Common myeloid progenitor, CD34-positive (primary cell): Measurements from ENCODE around the gene MAPT.

Experiments used
- CTCF ChIA-PET: fragments of 350-600 bp; sonication (Branson Sonifier 250); formaldehyde crosslinking; loops from one replicate; lab custom pipeline; 2021; ENCODE audit warnings: antibody characterized with exemption; lab: Charles Lee
- POLR2A ChIA-PET: fragments of 350-600 bp; sonication (Branson Sonifier 250); formaldehyde crosslinking; loops from one replicate; lab custom pipeline; 2021; ENCODE audit warnings: antibody characterized with exemption; lab: Charles Lee
- DNase-seq, 3 donors: peaks; one replicate each; pipeline versions ENCODE4 v3.0.0 to v3.0.0-alpha.2; 2013
- H3K27ac ChIP-seq, 2 experiments: 1 replicate in 1 of 2; 2 replicates in 1 of 2; pipeline ENCODE4 v1.7.0; 2013; ENCODE audit warnings: inconsistent platforms in 2 of 2, low read length in 2 of 2, mild to moderate bottlenecking in 2 of 2, low read depth in 1 of 2, moderate library complexity in 1 of 2; ENCODE audit not compliant: severe bottlenecking in 2 of 2, insufficient read depth in 1 of 2, poor library complexity in 1 of 2
- H3K27me3 ChIP-seq, 5 experiments: replicated peaks in 2 of 5; 1 replicate in 3 of 5; 2 replicates in 2 of 5; pipeline versions ENCODE4 v1.6.1 to v1.7.0; 2013; ENCODE audit warnings: low read length in 4 of 5, mild to moderate bottlenecking in 2 of 5, moderate library complexity in 2 of 5, inconsistent platforms in 1 of 5; ENCODE audit not compliant: insufficient read depth in 5 of 5, control insufficient read depth in 4 of 5
- H3K36me3 ChIP-seq, 4 experiments: 1 replicate in 2 of 4; 2 replicates in 2 of 4; pipeline versions ENCODE4 v1.6.1 to v1.7.0; 2013; ENCODE audit warnings: low read length in 3 of 4, control low read depth in 1 of 4, mild to moderate bottlenecking in 1 of 4; ENCODE audit not compliant: control insufficient read depth in 4 of 4, insufficient read depth in 4 of 4
- H3K4me1 ChIP-seq, 4 experiments: 1 replicate in 3 of 4; 2 replicates in 1 of 4; pipeline versions ENCODE4 v1.6.1 to v1.7.1; 2013; ENCODE audit warnings: low read length in 3 of 4, mild to moderate bottlenecking in 3 of 4, control low read depth in 1 of 4, inconsistent platforms in 1 of 4, moderate library complexity in 1 of 4; ENCODE audit not compliant: control insufficient read depth in 4 of 4, insufficient read depth in 4 of 4; ENCODE audit errors: control extremely low read depth in 1 of 4
- H3K4me3 ChIP-seq, 7 experiments: 1 replicate in 4 of 7; 2 replicates in 3 of 7; pipeline versions ENCODE4 v1.5.1 to v1.7.0; 2013; ENCODE audit warnings: mild to moderate bottlenecking in 7 of 7, low read length in 6 of 7, moderate library complexity in 6 of 7, inconsistent platforms in 2 of 7, low read depth in 2 of 7, control low read depth in 1 of 7; ENCODE audit not compliant: insufficient read depth in 4 of 7, control insufficient read depth in 1 of 7; ENCODE audit errors: extremely low read depth in 1 of 7
- H3K9me3 ChIP-seq, 5 experiments: 1 replicate in 4 of 5; 2 replicates in 1 of 5; pipeline versions ENCODE4 v1.6.1 to v1.7.1; 2013; ENCODE audit warnings: low read length in 4 of 5, mild to moderate bottlenecking in 2 of 5, inconsistent platforms in 1 of 5, low read depth in 1 of 5, moderate library complexity in 1 of 5; ENCODE audit not compliant: control insufficient read depth in 4 of 5, insufficient read depth in 2 of 5; ENCODE audit errors: control extremely low read depth in 1 of 5
- WGBS: methylation state at CpG from one replicate; pipeline ENCODE4 v1.1.5; 2013; ENCODE audit not compliant: insufficient coverage; 5-methylcytosine and 5-hydroxymethylcytosine counted together

Gene MAPT

GRCh38 chr17:46038937-46039336 is 144.6 kb downstream of the MAPT start:
- H3K27me3 ChIP-seq, result no peaks in the 10 kb centered on the region
- ChIA-PET POLR2A (no interaction called here), CTCF (interaction anchor here (0.8 to 2.2 kb wide), 5 partner anchors 10 to 174 kb away, joined by 3 to 8 read pairs (median 3); no protein-coding TSS in a partner anchor)
- H3K4me1 ChIP-seq, result peaks cover 0 to 5% (median 0%) of the 10 kb centered on the region in 4 experiments
- WGBS, result 96% methylated on average over 11 of the region's 12 CpGs
- no peaks in the 10 kb centered on the region for H3K9me3 ChIP-seq
- H3K4me3 ChIP-seq, result no peak overlapping the region
- H3K36me3 ChIP-seq, result peaks cover 42 to 90% (median 69%) of the 10 kb centered on the region in 4 experiments
- H3K27ac ChIP-seq, result no peak overlapping the region
- DNase-seq, result no peak

- CTCF ChIA-PET, result interaction anchor here (1.1 to 2.2 kb wide), 3 partner anchors 9 to 15 kb away, joined by 3 to 8 read pairs (median 3); no protein-coding TSS in a partner anchor
These were observed 145.3 kb downstream of the MAPT start for GRCh38 chr17:46039592-46040186.

GRCh38 chr17:46042246-46042645 is 147.9 kb downstream of the MAPT start:
- POLR2A ChIA-PET, result interaction anchor here (0.5 kb wide), 1 partner anchor 13 kb away, joined by 3 read pairs; no protein-coding TSS in a partner anchor
- H3K36me3 ChIP-seq, result peaks cover 32 to 75% (median 57%) of the 10 kb centered on the region in 4 experiments

More at GRCh38 chr17:46039592-46040186, 145.3 kb downstream of the MAPT start:
- no peak for DNase-seq
- Histone ChIP-seq H3K27ac (no peak overlapping the region), H3K4me3 (no peak overlapping the region), H3K36me3 (peaks cover 38 to 83% (median 63%) of the 10 kb centered on the region in 4 experiments), H3K9me3 (no peaks in the 10 kb centered on the region), H3K4me1 (peaks cover 0 to 10% (median 0%) of the 10 kb centered on the region in 4 experiments), H3K27me3 (no peaks in the 10 kb centered on the region)
- POLR2A ChIA-PET, result no interaction called here
- WGBS, result 93% methylated on average over 5 of the region's 5 CpGs

GRCh38 chr17:46042925-46043324 is 148.6 kb downstream of the MAPT start:
- CTCF ChIA-PET, result interaction anchor here (0.6 to 3.5 kb wide), 7 partner anchors 14 to 170 kb away, joined by 3 to 15 read pairs (median 7); no protein-coding TSS in a partner anchor
- DNase-seq, result no peak
- no peak overlapping the region for H3K27ac ChIP-seq
- POLR2A ChIA-PET, result no interaction called here
- H3K36me3 ChIP-seq, result peaks cover 27 to 74% (median 57%) of the 10 kb centered on the region in 4 experiments
- H3K4me1 ChIP-seq, result peaks cover 0 to 5% (median 0%) of the 10 kb centered on the region in 4 experiments
- H3K4me3 ChIP-seq, result no peak overlapping the region
- H3K27me3 ChIP-seq, result no peaks in the 10 kb centered on the region
- no CpG with 5 or more reads among the region's 3 CpGs for WGBS
- H3K9me3 ChIP-seq, result no peaks in the 10 kb centered on the region

More at GRCh38 chr17:46042246-46042645, 147.9 kb downstream of the MAPT start:
- no peak for DNase-seq
- Histone ChIP-seq H3K4me1 (peaks cover 0 to 5% (median 0%) of the 10 kb centered on the region in 4 experiments), H3K27me3 (no peaks in the 10 kb centered on the region), H3K9me3 (no peaks in the 10 kb centered on the region), H3K4me3 (no peak overlapping the region), H3K27ac (no peak overlapping the region)
- CTCF ChIA-PET, result interaction anchor here (0.6 to 3.5 kb wide), 3 partner anchors 15 to 156 kb away, joined by 3 to 15 read pairs (median 5); no protein-coding TSS in a partner anchor
- 100% methylated on average over 1 of the region's 2 CpGs for WGBS

- DNase-seq, result no peak
- peaks cover 22 to 73% (median 55%) of the 10 kb centered on the region in 4 experiments for H3K36me3 ChIP-seq
- POLR2A ChIA-PET, result no interaction called here
- H3K27ac ChIP-seq, result no peak overlapping the region
- H3K4me3 ChIP-seq, result no peak overlapping the region
- 100% methylated on average over 3 of the region's 3 CpGs for WGBS
- no peaks in the 10 kb centered on the region for H3K27me3 ChIP-seq
- CTCF ChIA-PET, result interaction anchor here (0.6 to 3.5 kb wide), 16 partner anchors 8 to 172 kb away, joined by 3 to 19 read pairs (median 4); no protein-coding TSS in a partner anchor
- no peaks in the 10 kb centered on the region for H3K9me3 ChIP-seq
- peaks cover 0 to 5% (median 0%) of the 10 kb centered on the region in 4 experiments for H3K4me1 ChIP-seq
These were observed 149.3 kb downstream of the MAPT start for GRCh38 chr17:46043606-46044005.

GRCh38 chr17:46044286-46044928 is 150.1 kb downstream of the MAPT start:
- peaks cover 21 to 69% (median 51%) of the 10 kb centered on the region in 4 experiments for H3K36me3 ChIP-seq
- WGBS, result 7% methylated on average over 3 of the region's 5 CpGs

More at GRCh38 chr17:46044286-46044928, 150.1 kb downstream of the MAPT start:
- peak; percentile 86 to 87 (median 86) for DNase-seq
- Histone ChIP-seq H3K4me3 (no peak overlapping the region), H3K27ac (no peak overlapping the region), H3K27me3 (no peaks in the 10 kb centered on the region), H3K9me3 (no peaks in the 10 kb centered on the region), H3K4me1 (peaks cover 0 to 5% (median 0%) of the 10 kb centered on the region in 4 experiments)
- ChIA-PET CTCF (interaction anchor here (0.7 to 3.5 kb wide), 23 partner anchors 8 to 171 kb away, joined by 3 to 19 read pairs (median 4); no protein-coding TSS in a partner anchor), POLR2A (interaction anchor here (0.7 to 1.2 kb wide), 2 partner anchors 17 to 148 kb away, joined by 3 read pairs; no protein-coding TSS in a partner anchor)
